Erythroblast (primary cell): ENCODE results near the gene CDH10.

Experiments
- GATA1 ChIP-seq: IDR thresholded peaks from 2 replicates; pipeline ENCODE4 v1.6.1; 2011; ENCODE audit warnings: low read depth, mild to moderate bottlenecking, control low read depth, low read length, moderate library complexity
- POLR2A ChIP-seq: IDR thresholded peaks from 2 replicates; pipeline ENCODE4 v1.6.1; 2011; ENCODE audit warnings: mild to moderate bottlenecking, low read length

DNA sequence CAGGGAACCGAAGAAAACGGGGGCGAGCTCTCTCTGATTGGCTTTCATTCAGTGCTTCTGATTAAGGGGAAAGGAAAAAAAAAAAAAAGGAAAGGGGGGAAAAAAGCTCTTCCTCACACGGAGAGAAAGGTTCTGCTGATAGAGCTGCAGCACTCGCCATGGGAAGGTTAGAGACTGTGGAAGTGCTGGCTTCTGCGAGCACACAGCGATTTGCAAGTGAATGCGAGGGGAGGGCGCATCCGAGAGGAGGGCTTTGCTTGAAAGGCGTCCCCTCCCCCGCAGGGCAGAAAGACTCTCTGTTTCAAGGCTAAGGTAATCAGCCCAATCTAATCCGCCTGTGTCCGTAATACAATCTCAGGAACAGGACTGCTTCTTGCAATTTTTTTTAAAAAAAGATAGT lies at the start of gene CDH10:
- TF ChIP-seq POLR2A: no peak
- TF ChIP-seq GATA1: no peak
